Cardiac muscle cell (in vitro differentiated cells and primary cell): ENCODE measurements around the gene IDH3A. TPM values are rescaled to one million over a fixed set of nuclear protein-coding genes. Genes with fewer than 3 reads are reported as not detected.

ENCODE experiments used
- DNase-seq, 2 donors: peaks; one replicate each; pipeline versions ENCODE4 v3.0.0 to v3.0.0-alpha.2; 2010 to 2017; ENCODE audit warnings: low read depth in 1 of 2, low spot score in 1 of 2
- H3K27ac ChIP-seq: fragments of 200-600 bp; sonication (generic); 2 replicates; pipeline ENCODE4 v1.5.1; 2016
- H3K27me3 ChIP-seq: fragments of 200-600 bp; sonication (generic); 2 replicates; pipeline ENCODE4 v1.6.0; 2016; ENCODE audit warnings: control low read depth
- H3K36me3 ChIP-seq: fragments of 200-600 bp; sonication (generic); 2 replicates; pipeline ENCODE4 v1.5.1; 2016; ENCODE audit warnings: control low read depth
- H3K4me1 ChIP-seq: fragments of 200-600 bp; sonication (generic); 2 replicates; pipeline ENCODE4 v1.8.1; 2017; ENCODE audit warnings: low read depth, mild to moderate bottlenecking, mixed run types
- H3K4me3 ChIP-seq: fragments of 200-600 bp; sonication (generic); 2 replicates; pipeline ENCODE4 v1.5.1; 2016; ENCODE audit warnings: mild to moderate bottlenecking
- H3K9me3 ChIP-seq: fragments of 200-600 bp; sonication (generic); 2 replicates; pipeline ENCODE4 v1.5.1; 2017; ENCODE audit warnings: low read depth, mild to moderate bottlenecking, control low read depth
- polyA plus RNA-seq: library from polyadenylated mRNA; unstranded; fragments of >200 nt; fragmentation: Nextera tagmentation; extraction: Ambion mirVana; gene quantifications from 2 replicates; pipeline ENCODE4 v1.2.1, GENCODE V29; 2016
- total RNA-seq: library from RNA; depleted of rRNA; stranded (reverse); fragments of >200 nt; gene quantifications from 2 replicates; pipeline ENCODE4 v1.2.3, GENCODE V29; 2016
- TF ChIP-seq, protein P1 (sequence below): IDR thresholded peaks from 2 replicates; pipeline ENCODE4 v1.5.1; 2012; ENCODE audit warnings: low read depth, mild to moderate bottlenecking, low read length

The IDH3A gene
- total and polyA plus RNA-seq, 2 experiments from 2014 or later, result 63.1 to 113 TPM

GRCh38 chr15:78157203-78157602 is 8.0 kb downstream of the IDH3A start:
- H3K27ac ChIP-seq, result no peak overlapping the region
- TF ChIP-seq, protein P1, sequence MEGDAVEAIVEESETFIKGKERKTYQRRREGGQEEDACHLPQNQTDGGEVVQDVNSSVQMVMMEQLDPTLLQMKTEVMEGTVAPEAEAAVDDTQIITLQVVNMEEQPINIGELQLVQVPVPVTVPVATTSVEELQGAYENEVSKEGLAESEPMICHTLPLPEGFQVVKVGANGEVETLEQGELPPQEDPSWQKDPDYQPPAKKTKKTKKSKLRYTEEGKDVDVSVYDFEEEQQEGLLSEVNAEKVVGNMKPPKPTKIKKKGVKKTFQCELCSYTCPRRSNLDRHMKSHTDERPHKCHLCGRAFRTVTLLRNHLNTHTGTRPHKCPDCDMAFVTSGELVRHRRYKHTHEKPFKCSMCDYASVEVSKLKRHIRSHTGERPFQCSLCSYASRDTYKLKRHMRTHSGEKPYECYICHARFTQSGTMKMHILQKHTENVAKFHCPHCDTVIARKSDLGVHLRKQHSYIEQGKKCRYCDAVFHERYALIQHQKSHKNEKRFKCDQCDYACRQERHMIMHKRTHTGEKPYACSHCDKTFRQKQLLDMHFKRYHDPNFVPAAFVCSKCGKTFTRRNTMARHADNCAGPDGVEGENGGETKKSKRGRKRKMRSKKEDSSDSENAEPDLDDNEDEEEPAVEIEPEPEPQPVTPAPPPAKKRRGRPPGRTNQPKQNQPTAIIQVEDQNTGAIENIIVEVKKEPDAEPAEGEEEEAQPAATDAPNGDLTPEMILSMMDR, result no peak
- no peak overlapping the region for H3K4me3 ChIP-seq
- H3K9me3 ChIP-seq, result no peaks in the 10 kb centered on the region
- no peaks in the 10 kb centered on the region for H3K4me1 ChIP-seq
- DNase-seq, result no peak
- H3K27me3 ChIP-seq, result no peaks in the 10 kb centered on the region
- H3K36me3 ChIP-seq, result peaks cover 34% of the 10 kb centered on the region

- DNase-seq, result no peak
- no peaks in the 10 kb centered on the region for H3K9me3 ChIP-seq
- peaks cover 50% of the 10 kb centered on the region for H3K36me3 ChIP-seq
- no peaks in the 10 kb centered on the region for H3K4me1 ChIP-seq
- peak overlapping the region; percentile 56 for H3K27ac ChIP-seq
- no peaks in the 10 kb centered on the region for H3K27me3 ChIP-seq
- TF ChIP-seq, protein P1, result no peak
- H3K4me3 ChIP-seq, result no peak overlapping the region
These were observed 10.2 kb downstream of the IDH3A start for GRCh38 chr15:78159395-78159794.

- Histone ChIP-seq H3K27me3 (no peaks in the 10 kb centered on the region), H3K4me3 (no peak overlapping the region), H3K27ac (no peak overlapping the region), H3K9me3 (no peaks in the 10 kb centered on the region), H3K36me3 (peaks cover 67% of the 10 kb centered on the region), H3K4me1 (no peaks in the 10 kb centered on the region)
- DNase-seq, result no peak
- TF ChIP-seq, protein P1, result no peak
These were observed 12.9 kb downstream of the IDH3A start for GRCh38 chr15:78162038-78162437.

- Histone ChIP-seq H3K9me3 (no peaks in the 10 kb centered on the region), H3K36me3 (peaks cover 85% of the 10 kb centered on the region), H3K27me3 (no peaks in the 10 kb centered on the region), H3K4me3 (no peak overlapping the region), H3K27ac (no peak overlapping the region), H3K4me1 (no peaks in the 10 kb centered on the region)
- TF ChIP-seq, protein P1, result no peak
- no peak for DNase-seq
These were observed 14.8 kb downstream of the IDH3A start for GRCh38 chr15:78164010-78164409.

DNA sequence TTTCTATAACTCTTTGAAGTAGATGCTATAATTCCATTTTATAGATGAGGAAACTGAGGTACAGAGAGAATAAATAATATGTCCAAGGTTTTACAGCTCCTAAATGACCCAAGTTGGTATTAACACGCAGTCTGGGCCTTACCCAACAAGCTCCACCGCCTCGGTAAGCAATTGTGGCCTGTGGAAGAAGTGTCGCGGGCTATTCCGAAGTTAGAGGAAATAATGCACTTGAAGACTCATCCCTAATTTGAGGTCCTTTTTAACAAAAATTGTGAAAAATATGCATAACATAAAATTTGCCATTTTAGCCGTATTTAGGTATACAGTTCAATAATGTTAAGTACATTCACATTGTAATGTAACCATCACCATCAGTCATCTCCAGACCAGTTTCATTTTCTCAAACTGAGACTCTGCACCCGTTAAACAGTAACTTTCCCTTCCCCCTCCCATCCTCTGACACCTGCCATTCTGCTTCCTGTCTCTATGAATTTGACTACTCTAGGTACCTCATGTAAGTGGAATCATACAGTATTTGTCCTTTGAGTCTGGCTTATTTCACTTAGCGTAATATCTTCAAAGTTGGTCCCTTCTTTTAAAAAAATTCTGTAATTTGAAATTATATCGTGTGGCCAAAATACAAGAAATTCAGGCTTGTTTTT is 18.2 kb downstream of the IDH3A start:
- DNase-seq, result no peak
- H3K27ac ChIP-seq, result no peak overlapping the region
- TF ChIP-seq, protein P1, result no peak
- H3K4me3 ChIP-seq, result no peak overlapping the region
- H3K27me3 ChIP-seq, result no peaks in the 10 kb centered on the region
- H3K9me3 ChIP-seq, result no peaks in the 10 kb centered on the region
- H3K36me3 ChIP-seq, result peaks cover 80% of the 10 kb centered on the region
- no peaks in the 10 kb centered on the region for H3K4me1 ChIP-seq
